Left forelimb (tissue), 1 donor: ENCODE measurements around the gene CPLX4.

Experiments used
- DNase-seq: peaks from one replicate; pipeline ENCODE4 v3.0.0-alpha.2; 2018; ENCODE audit warnings: low spot score

CPLX4 gene, protein sequence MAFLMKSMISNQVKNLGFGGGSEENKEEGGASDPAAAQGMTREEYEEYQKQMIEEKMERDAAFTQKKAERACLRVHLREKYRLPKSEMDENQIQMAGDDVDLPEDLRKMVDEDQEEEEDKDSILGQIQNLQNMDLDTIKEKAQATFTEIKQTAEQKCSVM

DNA sequence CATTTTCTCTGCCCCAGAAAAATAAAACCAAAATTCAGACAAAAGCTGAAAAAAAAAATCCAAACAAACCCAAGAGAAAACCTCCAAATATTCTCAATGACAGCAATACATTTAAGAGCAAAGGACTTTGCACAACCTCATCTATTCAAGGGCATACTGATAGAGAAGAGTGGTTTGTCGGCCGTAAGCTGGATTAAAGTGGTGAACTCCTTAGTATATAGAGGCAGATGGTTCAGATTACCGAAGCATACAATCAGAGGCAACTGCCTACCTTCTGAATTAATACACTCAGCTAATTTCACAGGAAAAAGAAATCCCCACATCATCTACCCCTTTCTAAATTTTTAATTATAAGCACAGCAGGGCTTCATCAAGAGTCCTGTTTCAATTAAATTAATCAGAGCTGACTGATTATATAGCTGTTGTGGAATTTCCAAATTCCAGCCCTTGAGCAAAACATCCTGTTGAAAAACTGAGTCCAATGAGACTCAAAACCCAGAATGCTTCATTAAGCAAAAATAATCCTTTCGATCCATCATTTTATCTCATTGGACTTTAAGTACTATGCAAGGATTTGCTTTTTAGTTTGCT, at the start of gene CPLX4:
Gene CPLX4, minus strand, starts transcription at position 190 of the 591 bp plus-strand sequence. Its CDS starts 187 bp downstream, at position 3.
- no peak for DNase-seq

DNA sequence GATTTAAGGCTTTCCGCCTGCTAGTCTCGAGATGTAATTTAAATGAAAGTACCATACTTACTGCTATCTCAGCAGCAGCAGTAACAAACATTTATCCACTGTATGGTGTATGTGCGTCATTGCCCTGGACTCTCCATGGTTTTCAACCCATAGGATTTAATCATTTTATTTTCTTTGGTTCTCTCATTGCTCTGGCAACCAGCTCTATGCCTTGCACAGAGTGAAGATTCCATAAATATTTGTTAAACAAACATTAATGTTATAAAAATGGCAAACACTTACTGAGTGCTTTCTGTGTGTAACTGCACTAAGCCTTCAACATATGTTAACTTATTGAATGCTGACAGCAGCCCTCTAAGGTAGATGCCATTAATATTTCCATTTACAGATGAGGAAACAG, 41.9 kb upstream of the CPLX4 start:
- DNase-seq: no peak

DNA sequence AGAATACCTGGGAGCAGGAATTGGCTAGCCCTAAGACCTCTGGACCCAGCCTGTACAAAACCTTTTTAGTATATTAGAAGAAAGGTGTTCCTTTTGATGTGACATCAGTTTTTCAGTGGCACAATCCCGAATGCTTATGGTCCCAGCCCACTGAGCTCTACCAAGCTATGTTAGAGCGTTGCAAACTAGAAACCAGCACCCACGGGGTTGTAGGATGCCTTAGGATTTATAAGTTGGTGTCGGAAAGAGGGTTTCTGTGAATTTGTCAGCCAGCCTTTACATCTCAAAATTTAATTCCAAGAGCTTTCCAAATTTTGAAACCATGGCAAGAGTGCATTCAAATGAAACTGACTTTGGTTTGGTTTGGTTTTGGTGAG, 41.1 kb upstream of the CPLX4 start:
- no peak for DNase-seq

DNA sequence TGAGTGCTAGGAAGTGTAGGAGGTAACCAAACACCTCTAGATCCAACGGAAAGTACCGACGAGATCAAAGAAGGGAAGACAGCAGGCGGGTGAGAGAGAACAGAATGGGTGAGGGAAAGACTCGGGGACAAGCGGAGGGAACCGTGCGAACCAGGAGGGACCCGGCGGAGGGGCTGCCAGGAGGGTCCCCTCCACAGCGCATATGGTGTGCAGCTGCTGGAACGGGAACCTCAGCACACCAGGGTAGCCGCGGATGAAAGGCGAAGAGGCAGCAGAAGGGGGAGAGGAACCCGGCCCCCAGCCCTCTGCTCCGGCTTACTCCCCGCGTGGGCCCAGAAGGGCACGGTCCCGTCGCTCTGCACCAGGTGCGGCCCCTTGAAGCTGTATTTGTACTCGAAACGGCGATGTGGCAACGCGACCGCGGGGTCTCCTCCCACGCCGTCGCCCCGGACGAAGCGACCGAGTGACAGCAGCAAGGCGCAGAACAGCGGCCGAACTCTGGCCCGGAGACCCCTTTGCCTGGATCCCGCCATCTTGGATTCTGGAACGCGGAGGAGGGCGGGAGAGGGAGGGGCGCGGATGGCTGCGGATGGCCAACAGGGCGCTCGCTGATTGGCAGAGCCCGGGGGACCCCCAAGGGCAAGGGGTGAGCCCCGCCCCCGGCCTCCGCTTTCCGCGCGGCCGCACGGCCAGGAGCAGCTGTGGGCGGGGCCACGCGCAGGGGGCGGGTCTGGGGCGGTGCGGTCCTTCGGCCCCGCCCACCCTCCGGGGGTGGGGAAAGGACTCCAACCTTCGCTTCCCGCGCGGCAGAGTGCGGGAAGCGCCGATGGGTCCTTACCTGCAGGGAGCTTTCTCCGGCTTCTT, 40.5 kb upstream of the CPLX4 start, which contains the start of gene LMAN1:
Gene LMAN1, minus strand, starts transcription at position 554 of the 864 bp plus-strand sequence. Its CDS starts 21 bp downstream, at position 533.
- DNase-seq: peak; percentile 97

DNA sequence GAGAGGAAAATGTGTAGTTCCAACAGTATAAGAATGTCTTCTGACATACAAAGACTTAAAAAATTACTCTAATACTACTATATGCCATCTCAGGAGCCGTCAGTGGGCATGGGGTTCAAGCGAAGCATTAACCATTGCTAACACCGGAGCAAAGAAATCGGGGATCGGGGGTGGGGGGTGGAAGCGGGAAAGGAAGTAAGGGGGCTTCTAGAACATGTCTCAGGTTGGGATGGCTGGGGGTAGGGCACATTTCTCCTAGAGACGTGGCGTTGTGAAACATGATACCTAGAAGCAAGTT, 39.9 kb upstream of the CPLX4 start:
- DNase-seq: peak; percentile 67

DNA sequence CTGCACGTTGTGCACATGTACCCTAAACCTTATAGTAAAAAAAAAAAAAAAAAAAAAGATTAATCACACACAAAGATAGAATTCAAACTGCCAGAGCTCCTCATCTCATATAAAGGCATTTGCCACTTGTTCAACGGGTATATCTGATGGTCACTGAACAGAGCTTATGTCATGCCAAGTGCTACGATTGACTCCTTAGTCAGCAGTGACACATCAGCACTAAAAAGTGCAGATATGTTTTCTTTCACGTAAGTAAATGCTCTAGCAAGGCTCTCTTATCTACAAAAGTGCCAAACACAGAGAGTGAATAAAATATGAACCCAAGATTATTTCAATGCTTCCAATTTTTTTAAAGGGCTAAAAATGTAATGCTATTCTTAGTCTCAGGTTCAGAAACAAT, 39.5 kb upstream of the CPLX4 start:
- no peak for DNase-seq

DNA sequence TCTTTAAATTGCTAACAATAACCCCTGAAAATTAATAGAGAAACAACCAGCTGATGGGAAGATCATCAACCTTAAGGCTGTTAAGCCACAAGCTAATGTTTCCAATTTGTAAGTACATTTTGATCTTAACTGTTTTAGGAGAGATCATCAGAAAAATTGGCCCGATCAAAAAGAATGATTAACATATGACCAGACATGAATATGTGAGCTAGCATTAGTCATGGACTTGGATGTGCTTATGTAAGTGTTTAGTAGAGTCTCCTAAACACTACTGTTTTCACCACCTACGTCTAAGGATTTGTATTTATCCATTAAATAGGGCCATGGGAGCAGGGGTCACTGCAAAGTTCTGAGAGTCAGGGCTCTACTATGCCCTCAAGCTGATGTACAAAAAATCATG, 36.3 kb upstream of the CPLX4 start:
- DNase-seq: no peak

DNA sequence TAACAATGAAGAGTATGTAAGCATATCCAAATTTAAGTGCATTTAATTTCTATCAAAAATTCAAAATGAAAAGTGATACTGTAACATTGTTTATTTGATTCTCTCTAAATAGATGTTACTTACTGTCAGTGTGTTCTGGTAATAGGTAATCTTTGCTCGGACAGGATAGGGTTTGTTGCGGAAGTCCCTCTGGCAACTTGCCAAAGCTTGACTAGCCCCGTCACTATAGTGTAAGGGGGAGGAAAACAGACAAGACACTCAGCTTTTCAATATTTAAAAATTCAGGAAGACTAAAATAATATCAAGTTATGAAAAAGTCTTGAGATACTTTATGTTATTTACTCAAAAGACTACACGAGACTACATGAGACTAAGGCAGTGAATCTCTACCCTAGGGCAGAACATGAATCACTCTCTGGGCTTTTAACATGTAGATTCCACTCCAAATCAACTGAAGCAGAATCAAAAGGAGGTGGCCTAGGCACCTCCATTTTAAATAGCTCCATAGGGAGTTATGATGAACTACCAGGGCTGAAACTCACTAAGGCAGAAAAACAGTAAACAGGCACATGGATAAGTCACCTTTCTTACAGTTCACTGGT, 34.7 kb upstream of the CPLX4 start:
- DNase-seq: no peak

DNA sequence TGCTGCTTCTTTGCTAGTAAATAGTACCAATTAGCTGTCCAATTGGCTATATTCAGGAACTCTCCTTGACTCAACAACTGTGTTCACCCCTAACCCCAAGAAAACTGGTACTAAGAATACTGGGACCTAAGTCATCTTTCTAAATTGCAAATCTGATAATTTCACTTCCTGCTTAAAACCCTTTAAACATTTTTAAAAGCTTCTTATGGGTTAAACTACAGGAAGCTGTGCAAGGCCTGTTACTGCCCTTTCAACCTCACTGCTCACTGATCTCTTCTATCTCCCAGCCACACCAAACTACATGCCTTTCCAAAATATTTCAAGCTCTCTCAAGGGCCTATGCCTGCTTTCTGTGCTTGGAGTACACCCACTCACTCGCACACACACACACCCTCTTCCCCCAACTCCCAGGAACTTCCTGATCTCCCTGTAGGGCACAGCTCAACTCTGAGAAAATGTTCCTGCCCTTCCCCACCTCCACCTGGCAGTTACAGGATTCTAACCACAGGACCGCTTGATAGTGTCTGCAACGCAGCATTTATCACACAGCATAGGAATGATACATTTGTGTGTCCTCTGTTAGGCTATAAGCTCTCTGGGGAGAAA, 33.9 kb upstream of the CPLX4 start:
- DNase-seq: no peak

DNA sequence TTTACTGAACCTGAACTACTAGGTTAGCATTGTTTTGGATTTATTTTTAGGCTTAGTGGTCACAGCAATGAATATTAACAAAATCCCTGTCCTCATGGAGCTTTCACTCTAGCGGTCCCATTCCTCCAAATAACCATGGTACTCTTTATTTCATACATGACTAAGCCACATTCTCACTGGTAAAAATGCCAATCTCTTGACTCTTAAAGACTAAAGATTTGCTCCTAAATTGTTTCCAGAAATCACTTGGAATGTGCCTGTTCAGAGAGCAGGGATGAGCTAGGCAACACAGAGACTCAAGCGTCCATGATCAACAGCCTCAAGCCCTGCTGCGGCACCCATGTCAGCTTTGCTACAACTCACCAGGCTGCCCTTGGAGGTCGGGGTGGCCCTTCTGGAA, 27.1 kb upstream of the CPLX4 start:
- no peak for DNase-seq

DNA sequence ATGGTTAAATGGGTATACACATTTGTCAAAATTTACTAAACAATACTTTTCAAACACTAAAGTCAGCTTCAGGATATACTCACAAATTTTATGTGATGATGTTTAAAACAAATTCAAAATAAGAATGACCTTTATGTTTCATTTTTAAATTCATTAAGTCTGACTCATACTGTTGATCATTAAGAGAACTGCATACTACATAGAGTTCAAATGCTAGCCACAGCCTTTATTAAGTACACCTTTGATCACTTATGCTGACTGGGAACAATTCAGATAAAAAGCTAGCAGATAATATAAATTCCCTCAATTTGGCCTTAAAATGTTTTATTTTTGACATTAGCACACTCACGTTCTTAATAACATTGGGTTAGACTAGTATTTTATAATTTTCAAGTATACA, 26.5 kb upstream of the CPLX4 start:
- DNase-seq: no peak

DNA sequence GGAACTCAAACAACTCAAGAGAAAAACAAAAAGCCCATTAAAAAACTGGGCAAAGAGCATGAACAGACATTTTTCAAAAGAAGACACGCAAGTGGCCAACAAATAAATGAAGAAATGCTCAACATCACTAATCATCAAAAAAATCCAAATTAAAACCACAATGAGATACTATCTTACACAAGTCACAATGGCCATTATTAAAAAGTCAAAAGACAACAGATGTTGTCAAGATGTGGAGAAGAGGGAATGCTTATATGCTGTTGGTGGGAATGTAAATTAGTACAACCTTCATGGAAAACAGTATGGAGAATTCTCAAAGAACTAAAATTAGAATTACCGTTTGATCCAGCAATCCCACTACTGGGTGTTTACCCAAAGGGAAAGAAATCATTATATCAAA, 25.5 kb upstream of the CPLX4 start:
- DNase-seq: no peak

DNA sequence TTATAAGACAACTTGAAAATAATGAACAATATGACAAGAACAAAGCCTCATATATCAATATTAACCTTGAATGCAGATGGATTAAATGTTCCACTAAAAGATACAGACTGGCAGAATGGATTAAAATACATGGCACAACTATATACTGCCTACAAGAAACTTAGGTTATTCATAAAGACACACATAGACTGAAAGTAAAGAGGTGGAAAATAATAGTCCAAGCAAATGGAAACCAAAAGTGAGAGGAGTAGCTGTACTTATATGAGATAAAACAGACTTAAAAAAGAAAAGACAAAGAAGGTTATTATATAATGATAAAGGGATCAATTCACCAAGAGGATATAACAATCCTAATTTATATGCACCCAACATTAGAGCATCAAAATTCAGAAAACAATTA, 22.4 kb upstream of the CPLX4 start:
- no peak for DNase-seq

DNA sequence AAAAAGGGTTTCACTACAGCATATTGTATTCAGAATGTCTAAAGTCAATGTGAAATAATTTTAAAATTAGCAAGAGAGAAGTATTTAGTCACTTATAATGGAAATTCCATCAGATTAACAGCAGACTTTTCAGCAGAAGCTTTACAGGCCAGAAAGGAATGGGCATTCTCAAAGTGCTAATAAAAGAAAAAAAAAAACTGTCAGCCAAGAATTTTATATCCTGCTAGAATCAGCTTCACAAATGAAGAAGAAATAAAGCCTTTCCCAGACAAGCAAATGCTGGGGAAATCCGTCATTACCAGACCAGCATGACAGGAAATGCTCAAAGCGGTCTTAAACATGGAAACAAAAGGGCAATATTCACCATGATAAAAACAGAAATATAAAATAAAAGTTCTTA, 21.9 kb upstream of the CPLX4 start:
- DNase-seq: no peak

DNA sequence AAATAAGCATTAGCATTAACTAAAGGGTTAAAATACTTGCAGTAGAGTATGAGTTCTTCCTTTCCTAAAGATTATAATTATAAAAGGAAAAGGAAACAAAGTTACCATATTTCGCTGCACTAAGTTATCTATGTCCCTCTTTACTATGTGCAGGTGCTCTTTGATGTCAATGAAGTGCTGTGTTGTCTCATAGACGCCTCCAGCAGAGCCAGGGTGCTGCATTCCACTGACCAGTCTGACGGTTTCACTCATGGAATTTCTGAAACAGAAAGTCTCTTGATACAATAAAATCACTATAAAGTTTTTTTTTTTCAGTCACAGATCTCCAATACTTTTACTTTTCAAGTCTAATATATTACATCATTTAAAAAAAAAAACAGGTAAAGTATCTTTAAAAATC, 14.5 kb upstream of the CPLX4 start:
- no peak for DNase-seq

DNA sequence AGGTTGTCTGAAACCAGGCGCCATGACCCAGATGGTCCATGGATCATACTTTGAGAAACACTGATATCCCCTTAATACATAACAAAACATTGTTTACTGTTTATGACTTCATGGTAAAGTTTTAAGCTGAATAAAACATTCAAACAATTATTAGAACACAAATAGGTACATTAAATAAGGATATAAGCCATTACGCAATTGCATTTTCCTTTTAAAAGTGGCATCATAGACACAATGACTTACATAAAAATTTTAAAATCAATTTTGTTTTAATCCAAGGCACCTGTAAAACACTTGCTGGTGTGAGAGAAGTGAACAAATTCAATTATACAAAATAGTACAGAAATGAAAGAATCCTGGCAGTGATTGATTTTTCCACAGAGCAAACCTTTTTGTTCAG, 10.2 kb upstream of the CPLX4 start:
- no peak for DNase-seq

DNA sequence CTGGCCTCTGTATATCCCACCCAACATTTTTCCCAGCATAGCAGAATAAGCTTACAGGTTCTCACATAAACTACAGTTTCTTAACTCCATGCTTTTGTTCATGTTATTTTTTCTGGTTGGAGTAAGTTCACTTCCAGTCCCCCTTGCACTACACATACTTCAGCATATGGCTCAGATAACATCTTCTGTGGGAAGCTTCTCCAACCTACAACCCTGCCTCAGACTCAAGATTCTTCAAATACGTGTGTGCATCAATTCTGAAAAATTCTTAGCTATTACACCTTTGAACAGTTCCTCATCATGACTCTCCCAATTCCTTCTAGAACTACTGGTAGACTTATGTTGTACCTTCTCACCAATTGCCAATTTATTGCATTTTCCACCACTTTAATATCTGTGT, 7.5 kb upstream of the CPLX4 start:
- DNase-seq: no peak

DNA sequence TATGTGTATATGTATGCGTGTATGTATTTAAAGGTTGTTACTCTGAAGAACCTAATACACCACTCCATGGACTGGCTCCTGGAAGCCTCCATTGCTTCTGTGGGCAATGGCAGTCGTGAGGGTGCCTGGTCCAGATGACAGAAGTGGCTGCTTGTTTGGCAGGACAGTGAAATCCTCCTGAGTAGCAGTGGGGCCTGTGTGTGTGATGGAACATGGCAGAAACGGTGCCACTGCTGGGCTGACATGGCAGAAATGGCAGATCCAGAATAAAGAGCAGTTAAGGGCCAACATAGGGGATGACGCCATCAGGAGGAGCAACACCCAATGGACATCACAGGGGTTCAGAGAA, 6.1 kb upstream of the CPLX4 start:
- DNase-seq: no peak

DNA sequence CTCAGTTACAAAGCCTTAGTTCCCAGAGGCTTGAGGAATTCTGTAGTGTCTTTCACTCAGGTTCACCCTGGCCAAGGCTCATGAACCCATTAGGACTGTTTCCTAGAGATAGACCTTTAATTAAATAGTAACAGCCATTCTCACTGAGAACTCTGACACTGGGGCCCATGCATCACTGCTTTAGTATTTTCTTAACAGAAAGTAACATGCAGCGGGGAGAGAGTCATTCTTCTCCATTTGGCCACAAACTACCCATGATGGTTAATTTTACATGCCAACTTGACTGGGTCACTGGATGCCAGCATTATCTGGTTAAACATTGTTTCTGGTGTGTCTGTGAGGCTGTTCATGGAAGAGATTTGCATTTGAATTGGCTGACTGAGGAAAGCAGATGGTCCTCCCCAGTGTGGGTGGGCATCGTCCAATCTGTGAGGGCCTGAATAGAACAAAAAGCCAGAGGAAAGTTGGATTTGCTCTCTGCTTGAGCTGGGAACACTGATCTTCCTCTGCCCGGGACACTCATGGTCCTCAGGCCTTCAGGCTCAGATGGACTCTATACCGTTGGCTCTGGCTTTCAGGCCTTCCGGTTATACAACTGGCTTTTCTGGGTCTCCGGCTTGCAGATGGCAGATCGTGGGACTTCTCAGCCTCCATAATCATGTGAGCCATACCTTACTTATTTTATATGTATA, 5.6 kb upstream of the CPLX4 start:
- no peak for DNase-seq

DNA sequence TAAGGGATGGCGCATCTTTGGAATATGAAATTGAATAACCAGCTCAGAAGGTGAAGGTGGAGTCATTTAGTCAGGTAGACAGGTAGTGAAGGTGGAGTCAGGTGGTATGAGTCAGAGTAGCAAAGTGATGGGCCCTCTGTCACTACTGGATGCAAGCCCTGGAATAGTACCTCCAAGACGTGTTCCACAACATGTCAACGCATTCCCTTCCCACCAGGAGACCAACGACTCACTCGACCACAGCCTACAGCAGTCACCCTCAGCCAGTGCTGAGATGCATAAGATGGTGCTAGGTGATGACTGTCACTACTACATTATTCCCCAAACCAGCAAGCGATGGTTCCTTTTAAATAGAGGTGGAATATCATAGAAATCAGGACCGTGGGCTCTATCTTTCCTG, 6.8 kb downstream of the CPLX4 start:
- no peak for DNase-seq

DNA sequence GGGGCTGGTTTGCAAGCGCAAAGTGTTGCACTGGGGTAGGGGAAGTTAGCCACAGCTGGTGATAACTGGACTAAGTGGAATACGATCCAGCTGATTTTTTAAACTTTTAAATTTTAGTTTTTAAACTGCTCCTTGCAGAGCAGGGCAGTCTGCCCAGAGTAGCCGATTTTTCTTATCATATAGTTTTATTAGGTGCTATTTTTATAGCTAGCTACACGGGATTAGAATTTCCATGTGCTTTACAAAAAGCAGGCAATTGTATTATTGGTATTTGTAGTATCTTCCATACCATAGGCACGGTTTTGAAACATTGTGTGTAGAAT, 9.6 kb downstream of the CPLX4 start:
- no peak for DNase-seq

DNA sequence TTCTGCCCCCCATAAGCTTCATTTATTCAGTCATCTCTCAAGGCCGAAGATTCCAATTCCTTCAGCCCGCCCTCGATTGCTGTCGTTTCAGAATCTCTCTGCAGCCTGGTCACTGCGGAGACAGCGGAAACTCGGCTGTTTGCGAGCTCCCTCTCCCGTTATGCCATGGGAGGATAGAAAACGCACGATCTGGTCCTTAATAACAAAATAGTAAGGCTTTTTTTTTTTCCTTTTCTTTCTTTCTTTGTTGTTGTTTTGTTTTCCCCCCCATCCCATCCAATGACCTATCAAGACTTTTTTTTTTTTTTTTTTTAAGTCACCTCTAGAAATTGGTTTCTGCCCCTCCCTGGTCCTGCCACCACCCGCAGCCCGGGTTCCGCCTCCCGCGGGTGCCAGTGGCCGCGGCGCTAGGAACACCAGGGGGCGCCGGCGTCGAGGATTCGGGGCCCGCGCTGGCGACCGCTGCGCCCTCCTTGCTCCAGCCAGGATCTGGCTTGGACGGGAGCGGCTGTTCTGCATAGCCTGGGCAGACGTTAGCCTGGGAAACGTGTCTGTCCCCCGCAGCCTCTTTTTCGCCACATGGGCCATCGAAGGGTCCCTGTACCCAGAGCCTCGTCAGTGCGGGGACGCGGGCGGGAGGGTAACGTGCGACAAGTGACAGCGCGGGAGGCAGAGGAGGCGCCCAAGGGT, 10.1 kb downstream of the CPLX4 start:
- peak; percentile 85 for DNase-seq
